Upper lobe of left lung (tissue), 6 donors: Measurements from ENCODE around the gene FOXO6. TPM values are rescaled to one million over a fixed set of nuclear protein-coding genes. Genes with fewer than 3 reads are reported as not detected.

Experiments used
- ATAC-seq, 2 donors: fragments of 200-7000 bp; cut with Tn5 transposase; one replicate each; pipeline ENCODE4 v1.9.1; 2022; ENCODE audit warnings: mild to moderate bottlenecking in 2 of 2, moderate library complexity in 2 of 2; ENCODE audit not compliant: low FRiP score in 2 of 2
- DNase-seq, 2 donors: peaks; one replicate each; pipeline ENCODE4 v3.0.0-alpha.2; 2019 to 2020
- H3K27ac ChIP-seq, 4 donors: fragments of 200-600 bp; sonication (generic); one replicate each; pipeline ENCODE4 v1.5.1; 2016 to 2019
- H3K27me3 ChIP-seq, 4 donors: fragments of 200-600 bp; sonication (generic); one replicate each; pipeline ENCODE4 v1.5.1; 2017 to 2019
- H3K36me3 ChIP-seq, 4 donors: fragments of 200-600 bp; sonication (generic); one replicate each; pipeline ENCODE4 v1.5.1; 2016 to 2019
- H3K4me1 ChIP-seq, 4 donors: fragments of 200-600 bp; sonication (generic); one replicate each; pipeline ENCODE4 v1.5.1; 2018 to 2019
- H3K4me3 ChIP-seq, 4 donors: fragments of 200-600 bp; sonication (generic); one replicate each; pipeline ENCODE4 v1.5.1; 2017 to 2019; ENCODE audit warnings: mild to moderate bottlenecking in 2 of 4, moderate library complexity in 1 of 4
- H3K9me3 ChIP-seq, 4 donors: fragments of 200-600 bp; sonication (generic); one replicate each; pipeline ENCODE4 v1.5.1; 2018 to 2019
- EP300 ChIP-seq, 4 donors: sonication (generic); formaldehyde crosslinking; IDR thresholded peaks; one replicate each; pipeline ENCODE4 v1.5.1; 2017; ENCODE audit warnings: antibody characterized with exemption in 4 of 4, control low read depth in 2 of 4
- POLR2A ChIP-seq, 4 donors: fragments of 450-650 bp; IDR thresholded peaks; one replicate each; pipeline ENCODE4 v1.5.1; 2016 to 2017; ENCODE audit warnings: antibody characterized with exemption in 4 of 4, mild to moderate bottlenecking in 2 of 4
- POLR2AphosphoS5 ChIP-seq, 2 donors: sonication (generic); formaldehyde crosslinking; IDR thresholded peaks; one replicate each; pipeline ENCODE4 v1.5.1; 2017; ENCODE audit warnings: antibody characterized with exemption in 2 of 2
- WGBS, 2 donors: methylation state at CpG; one replicate each; pipeline ENCODE4 v1.1.5; 2017 to 2018; 5-methylcytosine and 5-hydroxymethylcytosine counted together
- total RNA-seq, 6 donors: library from RNA; depleted of rRNA in 4 of 6; stranded (reverse); fragments of >200 nt in 4 of 6; gene quantifications; one replicate each; pipeline versions ENCODE4 v1.1.0 to v1.2.1, GENCODE V29; 2016 to 2021
- TF ChIP-seq, protein P1 (sequence below), 6 experiments: fragments of 450-650 bp in 4 of 6; fragments of 200-600 bp in 2 of 6; sonication (generic) in 2 of 6; IDR thresholded peaks; one replicate each; pipeline ENCODE4 v1.5.1; 2016 to 2019; ENCODE audit warnings: antibody characterized with exemption in 6 of 6
- donor health status: DM: no; HTN: no; CAD: no; lungs with moderate emphysema.
- donor health status: DM: no; HTN: yes; CAD: no; lungs with severe emphysema.

FOXO6 gene
- total RNA-seq, 6 donors from 2014 or later, result 0.31 to 1.2 (median 0.79) TPM

DNA sequence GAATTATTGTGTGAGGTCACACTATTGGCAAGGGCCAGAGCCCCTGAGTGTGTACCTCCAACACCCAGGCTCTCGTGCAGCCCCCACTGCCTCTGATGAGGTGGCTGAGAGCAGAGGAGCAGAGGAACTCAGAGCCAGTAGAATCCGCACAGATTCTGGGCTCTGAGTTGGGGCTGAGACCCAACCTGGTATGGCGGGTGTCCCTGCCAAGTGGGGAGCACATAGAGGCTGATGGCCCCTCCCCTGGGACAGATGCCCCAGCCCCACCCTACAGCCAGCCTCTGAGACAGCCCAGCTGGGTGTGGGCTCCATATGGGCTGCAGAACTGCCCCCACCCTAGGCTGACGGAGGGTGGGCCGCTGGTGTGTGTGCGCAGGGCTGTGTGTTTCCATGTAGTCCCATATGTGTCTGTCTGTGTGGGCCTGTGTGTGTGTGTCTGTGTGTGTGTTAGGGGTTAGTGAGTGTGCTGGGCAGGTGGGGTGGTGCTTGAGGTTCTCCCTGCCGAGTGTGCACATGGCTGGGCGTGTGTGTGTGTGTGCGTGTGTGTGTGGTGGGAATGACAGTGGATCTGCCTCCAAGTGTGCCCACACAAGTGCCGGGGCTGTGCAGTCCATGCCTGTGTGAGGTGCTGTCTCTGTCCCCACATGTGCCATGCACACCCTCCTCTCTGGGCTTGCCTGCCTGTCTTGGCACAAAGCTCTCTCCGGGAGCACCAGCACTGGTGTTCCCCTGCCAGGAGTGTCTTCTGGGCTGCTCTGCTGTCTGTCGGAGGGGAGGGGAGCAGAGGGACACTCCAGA, 24.4 kb downstream of the FOXO6 start:
- Histone ChIP-seq H3K4me3 (no peak overlapping the region), H3K27me3 (peaks cover 0 to 11% (median 5%) of the 10 kb centered on the region in 4 donors), H3K4me1 (peaks cover 25 to 39% (median 32%) of the 10 kb centered on the region in 4 donors), H3K9me3 (no peaks in the 10 kb centered on the region), H3K27ac (no peak overlapping the region), H3K36me3 (no peaks in the 10 kb centered on the region)
- 75 to 91% methylated on average over 6 to 10 of the region's 12 CpGs for WGBS, 2 donors
- DNase-seq (no peak), ATAC-seq (no peak)
- TF ChIP-seq POLR2AphosphoS5 (IDR thresholded peaks at IDR 0.05) (no peak), EP300 (IDR thresholded peaks at IDR 0.05) (no peak), POLR2A (IDR thresholded peaks at IDR 0.05) (no peak)
- TF ChIP-seq, protein P1, sequence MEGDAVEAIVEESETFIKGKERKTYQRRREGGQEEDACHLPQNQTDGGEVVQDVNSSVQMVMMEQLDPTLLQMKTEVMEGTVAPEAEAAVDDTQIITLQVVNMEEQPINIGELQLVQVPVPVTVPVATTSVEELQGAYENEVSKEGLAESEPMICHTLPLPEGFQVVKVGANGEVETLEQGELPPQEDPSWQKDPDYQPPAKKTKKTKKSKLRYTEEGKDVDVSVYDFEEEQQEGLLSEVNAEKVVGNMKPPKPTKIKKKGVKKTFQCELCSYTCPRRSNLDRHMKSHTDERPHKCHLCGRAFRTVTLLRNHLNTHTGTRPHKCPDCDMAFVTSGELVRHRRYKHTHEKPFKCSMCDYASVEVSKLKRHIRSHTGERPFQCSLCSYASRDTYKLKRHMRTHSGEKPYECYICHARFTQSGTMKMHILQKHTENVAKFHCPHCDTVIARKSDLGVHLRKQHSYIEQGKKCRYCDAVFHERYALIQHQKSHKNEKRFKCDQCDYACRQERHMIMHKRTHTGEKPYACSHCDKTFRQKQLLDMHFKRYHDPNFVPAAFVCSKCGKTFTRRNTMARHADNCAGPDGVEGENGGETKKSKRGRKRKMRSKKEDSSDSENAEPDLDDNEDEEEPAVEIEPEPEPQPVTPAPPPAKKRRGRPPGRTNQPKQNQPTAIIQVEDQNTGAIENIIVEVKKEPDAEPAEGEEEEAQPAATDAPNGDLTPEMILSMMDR (IDR thresholded peaks at IDR 0.05), result no peak

DNA sequence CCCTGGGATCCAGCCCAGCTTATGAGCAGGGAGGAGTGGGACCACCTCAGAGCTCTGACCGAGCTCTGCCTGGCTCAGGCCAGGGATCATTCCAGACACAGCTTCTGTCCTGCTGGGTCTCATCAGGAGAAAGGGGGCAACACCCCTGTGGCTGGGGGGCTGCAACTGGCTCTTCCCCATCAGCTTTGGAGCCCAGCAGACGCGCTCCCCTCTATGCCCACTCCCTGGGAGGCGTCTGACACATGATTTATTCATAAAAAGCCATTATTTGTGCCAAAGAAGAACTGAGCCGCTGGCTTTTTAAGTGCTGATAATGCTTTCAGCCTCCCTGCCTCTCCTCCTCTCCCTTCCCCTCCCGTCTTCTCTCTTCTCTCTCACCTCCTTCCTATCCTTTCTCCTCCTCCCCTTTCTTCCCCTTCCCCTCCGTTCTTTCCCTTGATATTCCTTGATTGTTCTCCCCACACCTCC, 25.0 kb downstream of the FOXO6 start:
- peaks cover 0 to 10% (median 4%) of the 10 kb centered on the region in 4 donors for H3K27me3 ChIP-seq
- no peak overlapping the region for H3K4me3 ChIP-seq
- no peak overlapping the region for H3K27ac ChIP-seq
- ATAC-seq (no peak), DNase-seq (no peak)
- TF ChIP-seq, protein P1 (IDR thresholded peaks at IDR 0.05), result no peak
- TF ChIP-seq POLR2A (IDR thresholded peaks at IDR 0.05) (no peak), POLR2AphosphoS5 (IDR thresholded peaks at IDR 0.05) (no peak), EP300 (IDR thresholded peaks at IDR 0.05) (no peak)
- H3K36me3 ChIP-seq, result no peaks in the 10 kb centered on the region
- no peaks in the 10 kb centered on the region for H3K9me3 ChIP-seq
- peaks cover 19 to 33% (median 25%) of the 10 kb centered on the region in 4 donors for H3K4me1 ChIP-seq
- WGBS, 2 donors, result 77 to 84% methylated on average over 6 to 7 of the region's 7 CpGs

DNA sequence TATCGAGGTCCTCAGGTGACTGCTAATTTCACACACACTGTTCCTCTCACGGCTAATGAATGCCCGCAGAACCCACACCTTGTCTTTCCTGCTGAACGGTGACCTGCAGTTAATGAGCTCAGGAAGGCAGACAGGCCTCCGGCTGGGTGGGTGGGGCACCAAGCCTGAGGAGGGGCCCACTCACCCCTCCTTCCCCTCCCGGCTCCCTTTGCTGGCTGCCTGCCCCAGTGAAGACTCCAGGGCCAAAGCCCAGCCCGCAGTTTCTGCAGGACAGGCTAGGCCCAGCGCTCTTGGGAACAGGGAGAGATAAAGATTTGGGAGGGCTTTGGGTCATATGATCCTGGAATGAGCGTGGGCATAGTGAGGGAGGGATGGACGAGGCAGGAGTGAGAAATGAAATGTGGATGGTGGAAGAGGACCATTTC, 26.4 kb downstream of the FOXO6 start:
- DNase-seq (peak; percentile 75 to 82), ATAC-seq (peak; percentile 66 to 68)
- 8 to 17% methylated on average over 4 to 10 of the region's 10 CpGs for WGBS, 2 donors
- H3K4me3 ChIP-seq, result no peak overlapping the region
- peaks cover 0 to 7% (median 1%) of the 10 kb centered on the region in 4 donors for H3K27me3 ChIP-seq
- no peaks in the 10 kb centered on the region for H3K9me3 ChIP-seq
- TF ChIP-seq POLR2AphosphoS5 (IDR thresholded peaks at IDR 0.05) (no peak), EP300 (IDR thresholded peaks at IDR 0.05) (no peak), POLR2A (IDR thresholded peaks at IDR 0.05) (no peak)
- TF ChIP-seq, protein P1 (IDR thresholded peaks at IDR 0.05), result no peak
- H3K4me1 ChIP-seq, result peaks cover 14 to 19% (median 18%) of the 10 kb centered on the region in 4 donors
- H3K27ac ChIP-seq, result peak overlapping the region in 1 of 4 donors; percentile 2
- H3K36me3 ChIP-seq, result no peaks in the 10 kb centered on the region

DNA sequence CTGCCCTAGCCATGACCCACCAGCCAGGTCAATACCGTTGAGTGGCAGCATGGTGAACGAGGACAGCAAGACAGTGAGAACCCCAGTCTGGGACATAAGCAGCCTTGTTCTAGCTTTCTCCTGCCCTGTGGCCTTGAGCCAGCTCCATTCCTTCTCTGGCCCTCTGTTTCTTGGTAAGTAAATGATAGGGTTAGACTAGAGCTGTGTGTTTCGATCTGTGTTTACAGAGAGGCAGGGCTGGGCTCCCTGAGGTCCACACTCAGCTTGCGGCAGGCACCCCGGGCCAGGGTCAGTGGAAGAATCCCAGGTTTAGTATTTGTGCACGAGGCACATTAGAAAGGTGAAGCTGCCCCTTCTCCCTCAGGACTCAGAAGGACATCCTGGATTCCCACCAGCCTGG, 27.3 kb downstream of the FOXO6 start:
- no peaks in the 10 kb centered on the region for H3K9me3 ChIP-seq
- no peak for DNase-seq
- 69 to 73% methylated on average over 4 to 6 of the region's 6 CpGs for WGBS, 2 donors
- no peak overlapping the region for H3K4me3 ChIP-seq
- H3K27me3 ChIP-seq, result no peaks in the 10 kb centered on the region
- H3K4me1 ChIP-seq, result peaks cover 6 to 11% (median 10%) of the 10 kb centered on the region in 4 donors
- ATAC-seq, result no peak
- no peak for TF ChIP-seq POLR2A (IDR thresholded peaks at IDR 0.05)
- TF ChIP-seq, protein P1 (IDR thresholded peaks at IDR 0.05), result no peak
- no peak for TF ChIP-seq POLR2AphosphoS5 (IDR thresholded peaks at IDR 0.05)
- TF ChIP-seq EP300 (IDR thresholded peaks at IDR 0.05), result no peak
- H3K27ac ChIP-seq, result peak overlapping the region in 1 of 4 donors; percentile 2
- H3K36me3 ChIP-seq, result no peaks in the 10 kb centered on the region
